GM12872 (cell line): ENCODE data around the gene LDLRAD1.

ENCODE experiments used
- TF ChIP-seq, protein P1 (sequence below): IDR thresholded peaks from 3 replicates; pipeline ENCODE4 v1.5.1; 2011; ENCODE audit warnings: low read depth, mild to moderate bottlenecking, low read length, moderate library complexity; ENCODE audit not compliant: insufficient read depth

Gene LDLRAD1

DNA sequence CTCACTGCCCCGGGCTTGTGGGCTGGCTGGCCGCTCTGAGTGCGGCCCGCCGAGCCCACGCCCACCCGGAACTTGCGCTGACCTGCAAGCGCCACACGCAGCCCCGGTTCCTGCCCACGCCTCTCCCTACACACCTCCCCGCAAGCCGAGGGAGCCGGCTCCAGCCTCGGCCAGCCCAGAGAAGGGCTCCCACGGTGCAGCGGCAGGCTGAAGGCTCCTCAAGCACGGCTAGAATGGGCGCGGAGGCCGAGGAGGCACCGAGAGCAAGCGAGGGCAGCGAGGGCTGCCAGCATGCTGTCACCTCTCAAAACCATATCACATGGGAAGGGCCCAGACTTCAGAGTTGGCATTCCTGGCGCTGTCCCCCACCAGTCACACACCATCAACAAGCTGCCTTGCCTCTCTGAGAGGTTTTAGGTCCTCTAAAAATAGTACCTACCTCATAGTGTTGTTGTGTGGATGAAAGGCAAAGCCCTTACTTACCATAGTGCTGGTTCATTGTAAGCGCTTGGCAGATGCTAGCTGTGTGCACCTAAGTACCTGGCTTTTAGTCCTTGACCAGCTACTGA lies 13.4 kb downstream of the LDLRAD1 start:
- TF ChIP-seq, protein P1, sequence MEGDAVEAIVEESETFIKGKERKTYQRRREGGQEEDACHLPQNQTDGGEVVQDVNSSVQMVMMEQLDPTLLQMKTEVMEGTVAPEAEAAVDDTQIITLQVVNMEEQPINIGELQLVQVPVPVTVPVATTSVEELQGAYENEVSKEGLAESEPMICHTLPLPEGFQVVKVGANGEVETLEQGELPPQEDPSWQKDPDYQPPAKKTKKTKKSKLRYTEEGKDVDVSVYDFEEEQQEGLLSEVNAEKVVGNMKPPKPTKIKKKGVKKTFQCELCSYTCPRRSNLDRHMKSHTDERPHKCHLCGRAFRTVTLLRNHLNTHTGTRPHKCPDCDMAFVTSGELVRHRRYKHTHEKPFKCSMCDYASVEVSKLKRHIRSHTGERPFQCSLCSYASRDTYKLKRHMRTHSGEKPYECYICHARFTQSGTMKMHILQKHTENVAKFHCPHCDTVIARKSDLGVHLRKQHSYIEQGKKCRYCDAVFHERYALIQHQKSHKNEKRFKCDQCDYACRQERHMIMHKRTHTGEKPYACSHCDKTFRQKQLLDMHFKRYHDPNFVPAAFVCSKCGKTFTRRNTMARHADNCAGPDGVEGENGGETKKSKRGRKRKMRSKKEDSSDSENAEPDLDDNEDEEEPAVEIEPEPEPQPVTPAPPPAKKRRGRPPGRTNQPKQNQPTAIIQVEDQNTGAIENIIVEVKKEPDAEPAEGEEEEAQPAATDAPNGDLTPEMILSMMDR: no peak

DNA sequence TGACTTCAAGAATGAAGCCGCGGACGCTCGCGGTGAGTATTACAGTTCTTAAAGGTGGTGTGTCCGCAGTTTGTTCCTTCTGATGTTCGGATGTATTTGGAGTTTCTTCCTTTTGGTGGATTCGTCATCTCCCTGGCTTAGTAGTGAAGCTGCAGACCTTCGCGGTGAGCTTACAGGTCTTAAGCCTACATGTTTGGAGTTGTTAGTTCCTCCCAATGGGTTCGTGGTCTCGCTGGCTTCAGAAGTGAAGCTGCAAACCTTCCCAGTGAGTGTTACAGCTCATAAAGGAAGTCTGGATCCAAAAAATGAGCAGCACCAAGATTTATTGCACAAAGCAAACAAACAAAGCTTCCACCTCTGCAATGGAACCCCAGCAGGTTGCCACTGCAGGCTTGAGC lies 14.7 kb downstream of the LDLRAD1 start:
- TF ChIP-seq, protein P1: no peak

DNA sequence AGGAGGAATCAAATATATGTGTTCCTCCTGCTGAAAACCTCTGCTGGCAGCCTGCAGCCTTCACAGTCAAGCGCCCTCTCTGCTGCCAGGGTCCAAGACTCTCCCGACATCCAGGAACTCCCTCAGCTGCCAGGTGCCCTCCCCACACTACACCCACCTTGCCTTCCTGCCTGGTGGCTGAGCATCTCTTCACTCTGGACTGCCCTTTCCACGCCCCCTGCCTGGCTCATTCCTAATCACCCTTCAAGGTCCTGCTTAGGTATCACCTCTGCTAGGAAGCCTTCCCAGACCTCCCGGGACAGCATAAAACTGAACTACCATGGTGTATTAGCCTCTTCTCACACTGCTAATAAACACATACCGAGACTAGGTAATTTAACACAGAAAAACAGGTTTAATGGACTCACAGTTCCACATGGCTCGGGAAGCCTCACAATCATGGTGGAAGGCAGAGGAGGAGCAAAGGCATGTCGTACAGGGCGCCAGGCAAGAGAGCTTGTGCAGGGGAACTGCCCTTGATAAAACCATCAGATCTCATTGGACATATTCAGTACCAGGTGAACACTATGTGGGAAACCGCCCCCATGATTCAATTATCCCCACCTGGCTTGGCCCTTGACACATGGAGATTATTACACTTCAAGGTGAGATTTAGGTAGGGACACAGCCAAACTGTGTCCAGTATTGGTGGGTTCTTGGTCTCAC lies 15.3 kb downstream of the LDLRAD1 start:
- TF ChIP-seq, protein P1: no peak

DNA sequence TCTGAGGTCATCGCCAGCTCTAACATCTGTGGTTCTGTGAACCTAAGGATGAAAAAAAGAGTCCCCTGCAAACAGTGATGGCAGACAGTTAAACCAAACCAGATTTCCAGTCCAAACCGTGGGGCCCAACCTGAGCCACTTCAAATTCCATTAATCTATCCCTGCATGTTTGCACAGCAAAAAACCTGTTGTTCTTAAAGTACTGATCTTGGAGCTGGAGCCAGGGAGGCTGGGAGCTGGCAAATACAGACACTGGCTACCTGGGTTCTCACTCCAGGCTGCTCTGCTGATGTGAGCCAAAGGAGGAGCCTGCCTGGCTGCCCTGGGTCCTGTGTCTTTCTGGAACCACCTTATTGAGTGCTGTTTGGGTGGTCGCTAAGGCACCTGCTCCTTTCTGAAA lies 16.4 kb downstream of the LDLRAD1 start:
- TF ChIP-seq, protein P1: no peak

DNA sequence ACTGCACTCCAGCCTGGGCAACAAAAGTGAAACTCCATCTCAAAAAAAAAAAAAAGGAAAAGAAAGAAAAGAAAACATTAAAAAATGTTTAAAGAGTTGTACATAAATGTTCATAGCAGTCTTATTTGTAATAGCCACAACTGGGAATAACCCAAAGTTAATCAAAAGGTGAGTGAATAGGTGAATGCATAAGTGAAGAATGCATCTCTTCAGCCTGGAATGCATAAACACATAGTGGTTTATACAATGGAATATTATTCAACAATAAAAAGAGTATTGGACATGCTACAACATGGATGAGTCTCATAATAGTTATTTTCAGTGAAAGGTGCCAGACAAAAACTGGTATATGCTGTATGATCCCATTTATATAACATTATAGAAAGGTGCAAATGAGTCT lies 18.1 kb downstream of the LDLRAD1 start:
- TF ChIP-seq, protein P1: no peak

DNA sequence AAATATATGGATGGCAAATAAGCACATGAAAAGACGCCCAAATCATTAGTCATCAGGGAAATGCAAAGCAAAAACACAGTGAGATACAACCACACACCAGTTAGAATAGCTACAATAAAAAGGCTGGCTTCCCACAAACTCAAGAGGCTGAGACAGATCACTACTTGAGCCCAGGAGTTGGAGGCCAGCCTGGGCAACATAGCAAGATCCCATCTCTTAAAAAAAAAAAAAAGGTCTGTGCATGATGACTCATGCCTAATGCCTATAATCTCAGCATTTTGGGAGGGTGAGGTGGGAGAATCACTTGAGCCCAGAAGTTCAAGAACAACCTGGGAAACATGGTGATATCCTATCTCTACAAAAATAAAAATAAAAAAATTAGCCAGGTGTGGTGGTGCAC lies 19.8 kb downstream of the LDLRAD1 start:
- TF ChIP-seq, protein P1: no peak

DNA sequence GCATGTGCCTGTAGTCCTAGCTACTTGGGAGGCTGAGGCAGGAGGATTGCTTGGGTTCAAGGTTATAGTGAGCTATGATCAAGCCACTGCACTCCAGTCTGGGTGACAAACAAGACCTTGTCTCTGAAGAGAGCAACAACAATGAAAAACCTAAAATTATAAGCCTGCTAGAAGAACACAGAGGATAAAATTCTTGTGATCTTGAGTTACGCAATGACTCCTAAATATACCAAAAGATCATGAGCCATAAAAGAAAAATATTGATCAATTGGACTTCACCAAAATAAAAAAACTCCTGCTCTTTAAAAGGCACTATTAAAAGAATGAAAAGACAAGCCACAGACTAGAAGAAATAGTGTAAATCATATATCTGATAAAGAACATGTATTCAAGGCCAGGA lies 22.3 kb downstream of the LDLRAD1 start:
- TF ChIP-seq, protein P1: no peak
